ENCODE data around the gene CDC42BPB. TPM values are rescaled to one million over a fixed set of nuclear protein-coding genes. Genes with fewer than 3 reads are reported as not detected.

Gene CDC42BPB
- total and polyA plus RNA-seq, 12 donors: 41.1 to 108 (median 77.4) TPM

DNA sequence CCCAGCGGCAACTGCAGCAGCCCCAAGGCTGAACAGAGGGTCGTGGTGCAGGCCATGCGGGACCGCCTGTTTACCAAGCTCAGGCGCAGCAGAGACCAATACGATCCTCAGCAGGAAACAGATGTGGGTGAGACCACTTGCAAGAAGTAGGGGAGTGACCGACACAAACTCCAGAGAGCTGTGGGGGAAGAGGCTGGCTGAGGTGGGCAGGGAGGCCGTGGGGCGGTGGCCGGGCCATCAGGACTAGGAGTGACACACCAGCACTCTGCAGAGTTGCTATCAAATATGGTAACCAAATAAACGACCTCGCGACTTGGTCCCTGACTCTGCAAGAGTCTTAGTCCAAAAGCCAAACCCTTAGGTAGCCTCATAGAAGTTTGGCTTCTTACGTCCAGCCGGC is 104.2 kb downstream of the CDC42BPB start:
- 85 to 91% (median 90%) methylated on average over 15 of the region's 15 CpGs for WGBS, 4 donors

DNA sequence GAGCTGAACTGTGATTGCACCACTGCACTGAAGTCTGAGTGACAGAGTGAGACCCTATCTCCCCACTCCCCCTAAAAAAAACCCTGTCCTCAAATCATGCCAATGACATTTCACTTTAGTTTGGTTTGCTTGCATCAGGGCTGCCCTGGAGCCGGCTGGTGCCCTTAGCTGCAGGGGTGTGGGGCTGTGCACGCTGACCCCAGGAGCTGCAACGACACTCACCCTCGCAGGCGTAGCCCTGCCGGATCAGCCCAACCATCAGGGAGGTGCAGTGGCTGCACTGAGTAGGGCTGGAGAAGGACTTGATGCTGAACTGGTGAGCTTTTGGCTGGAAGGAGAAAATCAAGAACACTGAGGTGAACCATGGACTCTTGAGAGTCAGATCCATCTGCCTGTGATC is 105.1 kb downstream of the CDC42BPB start:
- H3K4me3 ChIP-seq: no peak overlapping the region
- intact Hi-C loops (cut with DNase I): no loop called here
- no peak for TF ChIP-seq POLR2A (IDR thresholded peaks at IDR 0.05)
- TF ChIP-seq, protein P1, sequence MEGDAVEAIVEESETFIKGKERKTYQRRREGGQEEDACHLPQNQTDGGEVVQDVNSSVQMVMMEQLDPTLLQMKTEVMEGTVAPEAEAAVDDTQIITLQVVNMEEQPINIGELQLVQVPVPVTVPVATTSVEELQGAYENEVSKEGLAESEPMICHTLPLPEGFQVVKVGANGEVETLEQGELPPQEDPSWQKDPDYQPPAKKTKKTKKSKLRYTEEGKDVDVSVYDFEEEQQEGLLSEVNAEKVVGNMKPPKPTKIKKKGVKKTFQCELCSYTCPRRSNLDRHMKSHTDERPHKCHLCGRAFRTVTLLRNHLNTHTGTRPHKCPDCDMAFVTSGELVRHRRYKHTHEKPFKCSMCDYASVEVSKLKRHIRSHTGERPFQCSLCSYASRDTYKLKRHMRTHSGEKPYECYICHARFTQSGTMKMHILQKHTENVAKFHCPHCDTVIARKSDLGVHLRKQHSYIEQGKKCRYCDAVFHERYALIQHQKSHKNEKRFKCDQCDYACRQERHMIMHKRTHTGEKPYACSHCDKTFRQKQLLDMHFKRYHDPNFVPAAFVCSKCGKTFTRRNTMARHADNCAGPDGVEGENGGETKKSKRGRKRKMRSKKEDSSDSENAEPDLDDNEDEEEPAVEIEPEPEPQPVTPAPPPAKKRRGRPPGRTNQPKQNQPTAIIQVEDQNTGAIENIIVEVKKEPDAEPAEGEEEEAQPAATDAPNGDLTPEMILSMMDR (IDR thresholded peaks at IDR 0.05): no peak
- no peaks in the 10 kb centered on the region for H3K4me1 ChIP-seq (replicated peaks in 1 of 2)
- DNase-seq: no peak
- no peaks in the 10 kb centered on the region for H3K27me3 ChIP-seq
- peaks cover 0 to 91% of the 10 kb centered on the region in 2 donors for H3K36me3 ChIP-seq (replicated peaks in 1 of 2)
- WGBS, 4 donors: 89 to 96% (median 92%) methylated on average over 6 of the region's 6 CpGs
- H3K27ac ChIP-seq: no peak overlapping the region
- H3K9me3 ChIP-seq (replicated peaks in 1 of 3): no peaks in the 10 kb centered on the region

More for the DNA sequence above, 104.2 kb downstream of the CDC42BPB start:
- TF ChIP-seq POLR2A (IDR thresholded peaks at IDR 0.05): no peak
- TF ChIP-seq, protein P1 (IDR thresholded peaks at IDR 0.05): no peak
- no peaks in the 10 kb centered on the region for H3K27me3 ChIP-seq
- no peaks in the 10 kb centered on the region for H3K4me1 ChIP-seq (replicated peaks in 1 of 2)
- no peaks in the 10 kb centered on the region for H3K9me3 ChIP-seq (replicated peaks in 1 of 3)
- no peak for DNase-seq
- no peak overlapping the region for H3K4me3 ChIP-seq
- intact Hi-C loops (cut with DNase I): no loop called here
- H3K27ac ChIP-seq: no peak overlapping the region
- H3K36me3 ChIP-seq (replicated peaks in 1 of 2): peaks cover 0 to 95% of the 10 kb centered on the region in 2 donors

DNA sequence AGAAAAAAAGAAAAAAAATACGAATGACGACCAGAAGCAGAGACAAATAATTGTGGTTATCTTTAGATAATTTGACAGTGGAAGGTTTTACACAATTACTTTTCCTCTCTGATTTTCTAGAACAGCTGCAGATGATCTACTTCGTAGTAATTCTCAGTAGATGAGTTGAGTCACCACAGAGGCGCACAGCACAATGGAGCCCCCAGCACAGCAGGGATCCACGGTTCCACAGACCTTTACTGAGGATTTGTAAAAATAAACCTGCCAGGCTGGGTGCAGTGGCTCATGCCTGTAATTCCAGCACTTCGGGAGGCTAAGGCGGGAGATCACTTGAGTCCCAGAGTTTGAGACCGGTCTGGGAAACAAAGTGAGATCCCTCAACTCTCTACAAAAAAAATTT is 105.5 kb downstream of the CDC42BPB start:
- DNase-seq: no peak
- Histone ChIP-seq H3K36me3 (replicated peaks in 1 of 2) (peaks cover 0 to 91% of the 10 kb centered on the region in 2 donors), H3K4me3 (no peak overlapping the region), H3K27me3 (no peaks in the 10 kb centered on the region), H3K9me3 (replicated peaks in 1 of 3) (no peaks in the 10 kb centered on the region), H3K27ac (no peak overlapping the region), H3K4me1 (replicated peaks in 1 of 2) (no peaks in the 10 kb centered on the region)
- WGBS, 4 donors: 76 to 82% (median 79%) methylated on average over 8 of the region's 8 CpGs
- intact Hi-C loops (cut with DNase I): no loop called here
- TF ChIP-seq, protein P1 (IDR thresholded peaks at IDR 0.05): no peak
- no peak for TF ChIP-seq POLR2A (IDR thresholded peaks at IDR 0.05)

DNA sequence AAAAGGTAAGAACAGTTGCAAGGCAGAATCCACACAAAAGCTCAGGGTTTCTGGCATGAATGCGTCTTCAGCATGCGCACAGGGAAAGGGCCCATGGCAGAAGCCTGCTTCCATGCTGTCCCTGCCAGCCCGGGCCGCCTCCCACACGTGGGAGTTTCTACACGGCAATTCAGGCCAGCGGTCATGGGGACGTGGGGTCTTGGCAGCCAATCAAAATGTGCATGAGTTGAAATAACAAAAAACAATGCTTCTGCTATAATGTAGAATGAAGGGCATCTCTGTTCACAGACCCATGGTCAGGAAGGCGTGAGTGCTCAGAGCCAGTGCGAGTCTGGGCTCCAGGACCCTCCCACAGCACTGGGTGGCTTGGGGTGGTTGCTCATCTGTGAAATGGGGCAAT is 106.3 kb downstream of the CDC42BPB start:
- Histone ChIP-seq H3K27ac (no peak overlapping the region), H3K36me3 (replicated peaks in 1 of 2) (peaks cover 0 to 91% of the 10 kb centered on the region in 2 donors), H3K9me3 (replicated peaks in 1 of 3) (no peaks in the 10 kb centered on the region), H3K4me3 (no peak overlapping the region), H3K4me1 (replicated peaks in 1 of 2) (no peaks in the 10 kb centered on the region), H3K27me3 (no peaks in the 10 kb centered on the region)
- DNase-seq: no peak
- intact Hi-C loops (cut with DNase I): no loop called here
- 71 to 82% (median 81%) methylated on average over 8 to 10 of the region's 10 CpGs for WGBS, 4 donors
- TF ChIP-seq POLR2A (IDR thresholded peaks at IDR 0.05): no peak

DNA sequence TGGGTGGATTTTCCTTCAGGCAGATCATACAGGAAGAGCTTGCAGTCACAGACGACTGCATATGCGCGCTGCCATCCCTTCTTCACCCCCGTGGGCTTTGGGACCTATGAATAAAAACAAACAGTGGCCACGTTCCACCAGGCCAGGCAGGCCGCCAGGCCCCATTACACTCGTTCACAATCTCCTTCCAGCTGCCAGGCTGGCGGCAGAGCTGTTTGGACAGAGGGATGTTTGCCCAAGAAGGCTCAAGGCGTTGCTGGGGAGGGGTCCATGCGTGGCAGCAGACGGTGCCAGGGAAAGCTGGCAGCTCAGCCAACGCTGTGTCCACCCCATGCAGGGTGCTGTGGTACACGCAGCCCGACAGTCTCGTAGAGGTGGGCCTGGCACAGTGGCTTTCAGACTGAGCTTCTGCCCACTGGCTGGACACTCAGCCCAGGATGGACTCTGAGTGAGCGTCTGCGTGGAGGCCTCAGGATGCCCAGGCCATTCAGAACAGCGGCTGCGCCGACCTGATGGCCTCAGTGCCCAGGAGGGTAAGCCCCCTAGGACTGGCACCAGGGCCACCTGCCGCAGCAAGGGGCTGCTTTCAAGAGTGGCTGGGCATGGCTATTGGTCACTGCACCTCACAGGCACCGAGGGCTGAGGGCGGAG is 107.4 kb downstream of the CDC42BPB start:
- DNase-seq: no peak
- intact Hi-C loops (cut with DNase I): no loop called here
- WGBS, 4 donors: 84 to 93% (median 89%) methylated on average over 19 to 23 of the region's 23 CpGs
- no peaks in the 10 kb centered on the region for H3K4me1 ChIP-seq (replicated peaks in 1 of 2)
- TF ChIP-seq, protein P1 (IDR thresholded peaks at IDR 0.05): no peak
- TF ChIP-seq POLR2A (IDR thresholded peaks at IDR 0.05): no peak
- no peak overlapping the region for H3K27ac ChIP-seq
- no peak overlapping the region for H3K4me3 ChIP-seq
- H3K36me3 ChIP-seq (replicated peaks in 1 of 2): peaks cover 0 to 91% of the 10 kb centered on the region in 2 donors
- no peaks in the 10 kb centered on the region for H3K9me3 ChIP-seq (replicated peaks in 1 of 3)
- no peaks in the 10 kb centered on the region for H3K27me3 ChIP-seq
